Measurements from ENCODE around the gene MAOB.
"Not testable (repeated sequence)": the region's sequence is repeated elsewhere in the genome, so short reads cannot be mapped to it uniquely, and the experiment has no call there.

Gene MAOB

DNA sequence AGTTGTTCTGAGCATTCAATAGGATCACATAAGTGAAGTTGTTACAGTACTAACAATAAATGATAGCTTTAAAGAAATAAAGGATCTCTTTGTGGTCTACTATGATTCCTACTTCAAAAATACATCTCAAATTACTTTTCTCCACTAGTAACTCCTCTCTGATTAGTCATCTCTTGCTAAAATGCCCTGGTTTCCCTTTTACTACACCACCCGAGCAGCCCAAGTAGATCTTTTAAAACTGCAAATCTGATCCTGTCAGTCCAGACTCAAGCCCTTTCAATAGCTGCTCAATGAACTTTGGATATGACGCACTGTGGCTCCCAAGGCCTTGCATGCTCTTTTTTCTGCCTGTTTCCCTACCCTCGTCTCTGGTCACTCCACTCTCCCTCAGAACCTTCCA, 128.6 kb downstream of the MAOB start:
- DNase-seq (ENCODE audit: low read depth), result no peak

- DNase-seq (ENCODE audit: low read depth), result peak; percentile 49
Observed at GRCh38 chrX:43750248-43750676, 132.0 kb downstream of the MAOB start.

GRCh38 chrX:43747476-43747875, 134.8 kb downstream of the MAOB start:
- no peak for DNase-seq (ENCODE audit: low read depth)

GRCh38 chrX:43745938-43746721, 136.1 kb downstream of the MAOB start:
- no peak for DNase-seq (ENCODE audit: low read depth)

DNA sequence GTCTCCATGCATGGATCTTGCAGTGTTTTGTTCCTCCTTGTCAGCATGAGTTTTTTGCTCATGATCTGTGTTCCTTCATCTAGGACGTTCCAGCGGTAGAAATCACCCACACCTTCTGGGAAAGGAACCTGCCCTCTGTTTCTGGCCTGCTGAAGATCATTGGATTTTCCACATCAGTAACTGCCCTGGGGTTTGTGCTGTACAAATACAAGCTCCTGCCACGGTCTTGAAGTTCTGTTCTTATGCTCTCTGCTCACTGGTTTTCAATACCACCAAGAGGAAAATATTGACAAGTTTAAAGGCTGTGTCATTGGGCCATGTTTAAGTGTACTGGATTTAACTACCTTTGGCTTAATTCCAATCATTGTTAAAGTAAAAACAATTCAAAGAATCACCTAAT, 138.0 kb downstream of the MAOB start:
- DNase-seq (ENCODE audit: low read depth), result no peak

DNA sequence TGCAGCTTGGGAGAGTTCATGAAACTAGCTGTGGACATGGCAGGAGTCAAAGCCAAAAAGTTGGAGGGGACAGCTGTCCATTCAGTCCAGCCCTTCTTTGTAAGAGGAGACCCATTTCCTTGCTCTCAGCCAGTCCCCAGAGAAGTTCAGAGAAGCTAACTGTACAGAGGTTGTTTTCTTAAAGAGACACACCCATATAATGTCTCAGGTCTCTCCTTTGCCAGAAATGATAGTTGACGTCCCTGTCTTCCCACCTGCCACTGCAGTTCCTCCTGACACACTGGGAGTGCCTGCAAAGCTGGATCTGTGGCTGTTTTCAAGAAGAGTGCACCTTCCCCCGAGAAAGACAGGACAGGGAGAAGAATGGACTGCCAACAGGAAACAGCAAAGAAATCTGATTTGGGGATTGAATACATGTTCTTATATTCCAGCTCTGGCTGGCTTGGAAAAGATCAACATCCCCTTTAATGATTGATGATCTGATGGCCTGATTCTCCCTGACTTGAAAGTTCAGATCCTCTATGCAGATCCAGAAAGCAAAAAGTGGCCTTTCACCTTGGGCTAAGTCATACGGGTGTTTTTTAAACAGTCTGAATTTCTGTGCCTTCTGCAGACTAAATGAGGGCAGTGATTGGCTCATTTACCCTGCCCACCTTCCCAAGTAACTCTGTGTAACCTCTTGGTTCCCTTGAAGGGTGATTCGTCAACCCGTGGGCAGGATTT, 139.0 kb downstream of the MAOB start:
- no peak for DNase-seq (ENCODE audit: low read depth)

DNA sequence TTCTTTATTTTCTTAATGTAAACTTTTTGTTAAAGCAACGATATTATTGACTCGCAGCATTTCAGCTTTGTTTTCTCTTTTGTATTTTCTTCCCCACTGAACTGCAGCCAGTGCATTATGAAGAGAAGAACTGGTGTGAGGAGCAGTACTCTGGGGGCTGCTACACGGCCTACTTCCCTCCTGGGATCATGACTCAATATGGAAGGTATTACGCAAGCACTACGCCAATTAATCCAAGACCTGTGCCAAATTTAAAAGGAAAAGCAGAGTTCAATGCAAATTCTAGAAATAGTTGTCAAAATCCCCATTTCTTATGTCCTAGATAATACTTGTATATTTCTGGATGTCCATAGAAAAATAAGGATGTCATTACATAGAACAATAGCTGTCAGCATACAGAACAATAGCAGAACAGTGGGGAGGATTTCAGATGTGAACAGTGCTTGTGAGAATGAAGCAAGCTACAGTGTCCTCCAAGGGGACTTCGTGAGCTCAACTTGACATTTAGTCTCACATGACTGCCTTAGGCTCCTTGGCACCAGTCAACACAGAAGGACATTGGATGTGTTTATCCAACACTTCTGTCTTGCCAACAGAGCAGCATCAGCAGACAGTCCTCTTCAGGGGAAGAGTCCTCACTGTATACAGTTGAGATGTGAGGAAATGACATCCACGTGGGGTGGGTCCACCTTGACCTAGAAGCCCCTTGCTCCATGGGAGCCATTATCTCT, 140.2 kb downstream of the MAOB start:
- peak; percentile 61 for DNase-seq (ENCODE audit: low read depth)

GRCh38 chrX:43735957-43736356, 146.3 kb downstream of the MAOB start:
- DNase-seq (ENCODE audit: low read depth), result no peak

GRCh38 chrX:43735534-43735933, 146.7 kb downstream of the MAOB start:
- DNase-seq (ENCODE audit: low read depth), result no peak

- no peak for DNase-seq (ENCODE audit: low read depth)
Observed at GRCh38 chrX:43734444-43734843, 147.8 kb downstream of the MAOB start.

GRCh38 chrX:43733699-43734098, 148.6 kb downstream of the MAOB start:
- DNase-seq (ENCODE audit: low read depth), result no peak

DNA sequence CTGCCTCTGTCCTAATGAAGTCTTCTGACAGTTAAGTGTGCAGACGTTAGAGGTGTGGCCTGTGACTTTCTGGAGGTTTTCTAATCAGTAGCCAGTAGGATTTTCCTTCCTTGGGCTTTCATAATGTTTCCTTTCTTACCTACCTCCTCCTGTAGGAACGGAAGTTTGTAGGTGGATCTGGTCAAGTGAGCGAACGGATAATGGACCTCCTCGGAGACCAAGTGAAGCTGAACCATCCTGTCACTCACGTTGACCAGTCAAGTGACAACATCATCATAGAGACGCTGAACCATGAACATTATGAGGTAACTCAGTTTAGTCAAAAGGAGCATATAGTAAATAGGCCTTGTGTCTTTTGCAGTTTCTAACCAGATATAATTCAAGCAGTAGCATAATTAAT, 151.2 kb downstream of the MAOB start:
- no peak for DNase-seq (ENCODE audit: low read depth)

GRCh38 chrX:43728966-43729365, 153.3 kb downstream of the MAOB start:
- DNase-seq (ENCODE audit: low read depth), result no peak

- DNase-seq (ENCODE audit: low read depth), result no peak
Observed at GRCh38 chrX:43728002-43728401, 154.2 kb downstream of the MAOB start.

DNA sequence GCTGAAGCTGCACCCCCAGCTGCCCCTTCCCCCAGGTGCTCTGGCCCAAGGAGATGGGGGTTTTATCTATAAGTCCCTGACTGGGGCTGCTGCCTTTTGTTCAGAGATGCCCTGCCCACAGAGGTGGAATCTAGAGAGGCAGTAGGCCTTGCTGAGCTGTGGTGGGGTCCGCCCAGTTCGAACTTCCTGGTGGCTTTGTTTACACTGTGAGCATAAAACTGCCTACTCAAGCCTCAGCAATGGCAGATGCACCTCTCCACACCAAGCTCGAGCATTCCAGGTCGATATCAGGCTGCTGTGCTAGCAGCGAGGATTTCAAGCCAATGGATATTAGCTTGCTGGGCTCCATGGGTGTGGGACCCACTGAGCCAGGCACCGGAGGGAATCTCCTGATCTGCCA, 155.0 kb downstream of the MAOB start:
- DNase-seq (ENCODE audit: low read depth), result not testable (repeated sequence)

DNA sequence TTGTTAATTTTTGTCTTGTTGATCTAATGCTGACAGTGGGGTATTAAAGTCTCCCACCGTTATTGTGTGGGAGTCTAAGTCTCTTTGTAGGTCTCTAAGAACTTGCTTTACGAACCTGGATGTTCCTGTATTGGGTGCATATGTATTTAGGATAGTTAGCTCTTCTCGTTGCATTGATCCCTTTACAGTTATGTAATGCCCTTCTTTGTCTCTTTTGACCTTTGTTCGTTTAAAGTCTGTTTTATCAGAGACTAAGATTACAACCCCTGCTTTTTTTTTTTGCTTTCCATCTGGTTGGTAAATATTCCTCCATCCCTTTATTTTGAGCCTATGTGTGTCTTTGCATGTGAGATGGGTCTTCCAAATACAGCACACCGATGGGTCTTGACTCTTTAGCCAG, 157.0 kb downstream of the MAOB start:
- not testable (repeated sequence) for DNase-seq (ENCODE audit: low read depth)

DNA sequence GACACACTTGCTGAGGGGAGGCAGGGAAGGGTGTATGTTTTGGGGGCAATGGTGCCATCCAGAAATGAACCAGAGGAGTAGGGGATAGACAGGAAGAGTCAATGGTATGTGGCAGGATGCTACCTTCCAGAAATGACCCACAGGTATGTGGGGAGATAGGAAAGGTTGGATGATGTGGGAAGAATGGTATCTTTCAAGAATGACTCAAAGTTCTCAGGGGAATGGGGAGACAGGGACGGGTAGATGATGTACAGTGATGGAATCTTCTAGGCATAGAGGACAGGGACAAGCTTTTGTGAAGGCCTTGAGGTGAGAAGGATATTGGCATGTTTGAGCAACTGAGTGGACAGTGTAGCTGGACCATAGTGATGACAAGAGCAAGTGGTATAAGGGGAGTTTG, 161.3 kb downstream of the MAOB start:
- no peak for DNase-seq (ENCODE audit: low read depth)

GRCh38 chrX:43720082-43720481, 162.2 kb downstream of the MAOB start:
- no peak for DNase-seq (ENCODE audit: low read depth)

DNA sequence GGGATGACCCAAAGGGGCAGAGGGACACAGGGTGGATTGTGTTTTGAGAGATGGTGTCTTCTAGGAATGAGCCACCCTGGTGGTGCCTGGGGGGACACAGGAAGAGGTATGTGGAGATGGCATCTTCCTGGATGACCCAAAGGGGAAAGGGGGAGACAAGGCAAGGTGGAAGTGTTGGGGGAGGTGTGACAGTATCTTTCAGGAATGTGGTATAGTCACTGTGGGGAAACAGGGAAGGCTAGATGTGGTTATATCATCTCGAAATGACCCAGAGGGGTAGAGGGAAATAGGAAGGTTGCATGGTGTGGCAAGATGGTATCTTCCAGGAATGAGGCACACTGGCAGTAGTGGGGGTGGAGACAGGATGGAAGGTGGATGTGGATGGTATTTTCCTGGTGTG, 163.3 kb downstream of the MAOB start:
- peak; percentile 12 for DNase-seq (ENCODE audit: low read depth)

GRCh38 chrX:43718546-43718945, 163.7 kb downstream of the MAOB start:
- no peak for DNase-seq (ENCODE audit: low read depth)

- DNase-seq (ENCODE audit: low read depth), result no peak
Observed at GRCh38 chrX:43718081-43718480, 164.2 kb downstream of the MAOB start.

DNA sequence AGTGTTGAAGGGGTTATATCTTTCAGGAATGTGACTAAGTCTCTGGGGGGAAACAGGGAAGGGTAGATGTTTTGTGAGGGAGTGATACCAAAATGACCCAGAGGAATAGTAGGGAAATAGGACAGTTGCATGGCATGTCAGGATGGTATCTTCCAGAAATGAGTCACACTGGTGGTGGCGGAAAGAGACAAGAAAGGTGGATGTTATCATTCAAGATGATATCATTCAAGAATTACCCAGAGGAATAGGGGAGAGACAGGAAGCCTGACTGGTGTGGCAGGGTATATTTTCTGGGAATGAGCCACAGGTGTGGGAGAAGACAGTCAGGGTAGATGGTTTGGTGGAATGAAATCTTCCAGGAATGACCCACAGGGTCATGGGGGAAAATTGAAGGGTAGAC, 165.1 kb downstream of the MAOB start:
- no peak for DNase-seq (ENCODE audit: low read depth)

GRCh38 chrX:43716696-43717095, 165.6 kb downstream of the MAOB start:
- no peak for DNase-seq (ENCODE audit: low read depth)
